ENCODE results near the gene GMDS. TPM values are rescaled to one million over a fixed set of nuclear protein-coding genes. Genes with fewer than 3 reads are reported as not detected.

Gene GMDS
- 24.0 and 32.9 TPM in 2 replicates for total RNA-seq

DNA sequence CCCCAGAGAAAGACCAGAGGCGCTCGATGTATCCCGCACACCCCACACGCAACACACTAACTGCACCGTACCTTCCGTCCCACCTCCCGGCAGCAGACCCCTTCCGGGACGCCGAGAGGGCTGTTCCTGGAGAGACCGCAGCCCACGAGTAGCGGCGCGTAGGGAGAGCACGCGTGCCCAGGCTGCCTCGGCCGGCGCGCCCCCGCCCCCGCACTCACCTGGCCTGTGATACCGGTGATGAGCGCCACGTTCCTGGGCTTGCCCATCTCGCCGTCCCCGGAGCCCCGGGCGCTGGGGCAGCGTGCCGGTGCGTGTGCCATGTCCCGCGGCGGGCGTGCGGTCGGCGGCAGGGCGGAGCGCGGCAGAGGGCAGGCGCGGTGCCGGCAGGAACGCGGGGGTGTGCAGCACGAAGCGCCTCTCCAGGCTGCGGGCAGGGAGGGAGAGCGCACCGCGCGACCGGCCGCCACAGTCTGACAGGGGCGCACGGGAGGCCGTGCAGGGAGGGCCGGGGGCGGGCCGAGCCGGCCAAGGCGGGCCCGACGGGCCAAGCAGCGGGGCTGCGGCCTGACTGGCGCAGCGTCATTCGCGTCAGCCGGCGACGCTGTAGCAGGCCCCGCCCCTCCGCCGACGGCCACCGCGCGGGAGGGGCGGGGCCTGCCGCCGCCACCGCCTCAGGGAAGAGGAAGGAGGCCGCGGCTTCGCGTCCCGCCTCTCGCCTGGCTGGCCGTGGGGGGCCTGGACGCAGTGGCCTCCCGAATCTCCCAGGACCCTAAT, at the start of gene GMDS:
TSS of gene GMDS (minus strand) at position 503 of the 774 bp plus-strand sequence.
- DNase-seq (ENCODE audit: low read depth) = peak; percentile 68

DNA sequence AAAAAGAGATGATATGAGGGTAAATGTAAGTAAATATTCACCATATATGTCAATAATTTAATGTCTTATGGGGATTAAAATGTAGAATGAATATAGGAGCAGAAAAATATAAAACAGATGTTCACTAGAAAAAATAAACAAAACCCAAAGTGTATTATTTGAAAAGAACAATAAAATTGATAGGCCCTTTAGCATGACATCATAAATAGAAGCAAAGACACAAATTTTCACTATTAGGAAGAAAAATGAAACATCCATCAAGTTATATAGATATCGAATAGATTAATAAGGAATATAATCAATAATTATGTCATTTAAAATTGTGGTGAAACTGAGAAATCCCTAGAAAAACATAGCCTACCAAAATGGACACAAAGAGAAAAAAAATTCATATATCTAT, 40.1 kb upstream of the GMDS start:
- DNase-seq (ENCODE audit: low read depth) = no peak

DNA sequence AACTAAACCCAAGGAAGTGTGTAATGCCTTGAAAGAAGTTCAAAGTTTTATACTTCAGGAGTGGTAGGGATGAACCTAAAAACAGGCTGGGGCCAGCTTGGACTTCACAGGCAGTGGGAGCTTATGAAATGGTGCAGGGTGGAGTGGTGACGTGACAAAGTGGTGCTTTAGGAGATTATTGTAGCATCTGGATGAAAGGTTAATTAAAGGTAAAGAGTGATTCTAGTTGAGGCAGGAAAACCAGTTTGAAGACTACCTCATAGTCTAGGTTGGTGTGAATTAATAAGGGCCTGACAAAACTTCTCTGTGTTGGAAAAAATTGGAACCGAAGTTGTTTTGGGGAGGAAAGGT, 30.5 kb upstream of the GMDS start:
- no peak for DNase-seq (ENCODE audit: low read depth)

DNA sequence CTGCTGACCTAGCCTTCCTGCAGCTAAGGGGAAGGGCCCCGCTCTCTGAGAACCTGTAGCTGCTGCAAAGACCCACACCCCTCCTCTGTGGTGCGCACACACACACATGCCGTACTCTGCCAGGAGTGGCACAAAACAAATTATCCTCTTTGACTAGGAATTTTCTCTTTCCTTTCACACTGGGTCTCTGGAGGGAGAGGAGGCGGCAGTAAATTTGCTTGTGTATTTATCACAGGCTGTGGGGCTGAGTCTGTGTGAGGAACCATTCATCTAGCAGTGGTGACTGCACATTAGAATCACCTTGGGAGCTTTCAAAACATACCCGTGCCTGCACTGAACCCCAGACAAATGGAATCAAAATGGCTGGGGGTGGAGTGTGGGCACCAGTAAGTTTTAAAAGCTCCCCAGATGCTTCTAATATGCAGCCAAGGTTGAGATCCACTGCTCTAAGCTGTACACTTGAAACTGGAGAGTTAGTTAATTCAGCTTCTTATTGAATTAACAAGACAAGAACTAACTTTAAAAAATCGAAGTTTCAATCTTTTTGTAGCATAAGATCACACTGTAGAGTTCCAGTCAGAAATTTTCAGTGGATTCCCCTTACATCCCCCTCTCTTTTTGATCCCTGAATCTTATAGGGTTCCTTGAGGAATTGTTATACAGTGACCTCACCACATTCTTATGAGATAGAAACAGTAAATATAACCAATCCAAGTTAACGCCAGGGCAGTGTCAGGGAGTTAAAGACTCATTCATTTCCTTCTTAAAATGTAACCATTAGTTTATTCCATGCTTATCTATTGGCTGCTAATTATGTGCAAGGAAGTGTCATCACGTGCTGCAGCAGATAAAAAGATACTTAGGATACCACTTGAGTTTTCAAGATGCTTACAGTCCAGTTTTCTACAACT, 29.8 kb upstream of the GMDS start:
- DNase-seq (ENCODE audit: low read depth) = no peak

DNA sequence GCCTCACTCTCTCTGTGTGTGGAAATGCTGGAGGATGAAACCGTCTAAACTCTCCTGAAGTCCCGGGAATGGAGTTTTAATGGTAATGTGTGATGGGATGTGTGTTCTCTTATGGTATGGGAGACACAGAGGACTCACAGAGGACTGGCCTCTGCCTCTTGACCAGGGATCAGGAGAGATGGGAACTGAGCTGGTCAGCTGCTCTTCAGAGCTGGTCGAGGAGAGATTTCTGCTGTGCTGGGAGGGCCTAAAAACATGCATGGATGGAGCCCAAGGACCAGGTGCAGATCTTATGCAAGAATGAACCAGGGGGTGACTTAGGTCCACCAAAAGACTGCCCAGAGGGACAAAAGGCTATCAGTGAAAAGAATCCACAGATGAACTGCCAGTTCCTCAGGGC, 27.3 kb upstream of the GMDS start:
- DNase-seq (ENCODE audit: low read depth) = no peak

DNA sequence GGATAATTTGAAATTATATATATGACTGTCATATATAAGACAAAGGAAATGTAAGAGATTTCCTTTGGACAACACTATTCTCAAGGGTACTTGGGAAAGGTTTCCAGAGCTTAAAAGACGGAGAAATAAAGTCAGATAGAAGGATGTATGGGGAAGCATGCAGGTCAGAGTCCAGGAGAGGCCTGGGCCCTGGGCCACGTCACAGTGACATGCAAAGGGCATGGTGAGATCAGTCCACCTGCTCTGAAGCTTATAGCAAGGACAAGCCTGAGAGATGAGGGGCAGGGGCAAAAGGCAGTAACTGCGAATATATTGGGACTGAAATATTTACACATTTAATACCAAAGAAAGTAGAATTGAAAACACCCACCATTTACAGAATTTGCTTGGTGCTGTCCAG, 24.6 kb upstream of the GMDS start:
- DNase-seq (ENCODE audit: low read depth) = no peak

DNA sequence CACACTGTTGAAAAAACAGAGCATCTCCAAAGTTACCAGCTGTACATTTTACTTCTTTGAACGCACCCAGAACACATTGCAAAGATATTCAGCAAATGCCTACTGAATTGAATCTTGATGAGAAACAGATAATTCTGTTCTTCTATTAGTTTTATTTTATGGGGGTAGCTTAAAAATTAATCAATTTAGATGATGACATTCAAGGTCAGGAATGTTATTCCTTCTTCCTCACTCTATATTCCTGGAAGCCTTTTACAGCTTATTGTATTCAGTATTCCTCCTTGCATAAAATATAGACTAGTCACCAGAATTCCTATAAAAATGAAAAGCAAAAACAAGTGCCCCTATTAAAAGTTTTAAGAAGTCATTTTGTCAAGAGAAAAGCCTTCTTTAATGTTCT, 21.4 kb upstream of the GMDS start:
- DNase-seq (ENCODE audit: low read depth) = peak; percentile 35

DNA sequence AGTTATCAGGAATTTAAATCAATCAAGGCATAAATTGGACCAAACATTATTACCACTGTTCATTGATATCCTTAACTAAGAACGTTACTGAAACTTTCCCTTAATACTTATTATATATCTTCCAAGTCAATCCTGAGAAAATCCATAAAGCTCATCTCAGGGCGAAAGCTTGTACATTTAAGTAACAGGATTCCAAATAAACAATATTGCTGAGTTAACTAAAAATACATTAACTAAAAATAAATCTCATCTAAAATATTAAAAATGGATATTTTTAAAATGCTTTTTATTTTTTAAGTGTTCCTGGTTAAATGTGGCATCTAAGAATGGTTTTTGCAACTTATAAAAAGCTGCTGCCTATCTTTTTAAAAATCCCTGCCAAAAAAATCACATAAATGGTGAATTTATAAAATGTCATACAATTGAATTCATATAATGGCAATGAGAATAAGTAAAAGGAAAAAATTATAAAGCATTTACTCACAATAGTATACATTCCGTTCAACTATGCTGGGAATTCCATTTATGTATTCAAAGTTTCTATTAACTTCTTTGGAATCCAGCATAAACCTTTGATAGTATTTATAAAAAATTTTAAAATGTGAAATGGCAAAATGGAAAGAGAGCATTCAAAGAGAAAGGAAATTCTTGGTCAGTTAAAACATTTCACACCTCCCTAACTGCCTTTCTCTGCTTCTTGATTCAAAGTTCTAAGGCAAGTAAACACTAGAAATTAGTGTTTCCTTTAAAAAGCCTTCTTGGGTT, 20.8 kb upstream of the GMDS start:
- no peak for DNase-seq (ENCODE audit: low read depth)

DNA sequence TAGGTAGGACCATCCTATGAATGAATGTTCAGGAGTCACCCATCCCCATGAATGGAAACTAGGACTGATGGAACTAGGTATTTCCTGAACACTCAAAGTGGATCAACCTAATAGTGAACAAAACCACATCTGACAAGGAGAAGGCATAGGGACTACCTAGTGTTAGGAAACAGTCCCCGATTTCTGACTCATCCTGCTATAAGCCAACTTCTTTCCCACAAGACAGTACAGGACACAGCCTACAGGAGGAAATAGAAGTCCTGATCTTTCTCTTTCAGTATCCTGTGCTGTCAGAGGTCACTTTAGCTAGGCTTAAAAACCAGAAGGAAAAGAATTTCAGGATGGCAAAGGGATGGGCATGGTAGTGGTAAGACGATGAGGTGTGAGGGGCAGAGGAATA, 19.5 kb upstream of the GMDS start:
- peak; percentile 87 for DNase-seq (ENCODE audit: low read depth)

DNA sequence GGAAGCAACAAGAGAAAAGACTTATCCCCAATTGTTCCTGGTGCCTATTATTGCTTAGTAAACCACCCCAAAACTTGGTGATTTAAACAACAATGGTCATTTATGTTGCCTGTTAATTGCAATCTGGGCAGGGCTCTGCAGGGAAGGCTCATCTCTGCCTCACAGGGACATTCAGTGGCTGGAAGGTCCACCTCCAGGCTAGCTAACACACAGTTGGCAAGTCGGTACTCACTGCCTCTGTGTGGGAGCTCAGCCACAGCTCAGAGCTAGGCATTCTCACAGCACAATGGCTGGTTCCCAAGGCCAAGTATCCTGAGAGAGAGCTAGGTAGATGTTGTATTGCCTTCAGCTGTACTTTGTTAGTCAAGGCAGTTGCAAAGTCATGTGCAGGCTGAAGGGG, 18.5 kb upstream of the GMDS start:
- no peak for DNase-seq (ENCODE audit: low read depth)

DNA sequence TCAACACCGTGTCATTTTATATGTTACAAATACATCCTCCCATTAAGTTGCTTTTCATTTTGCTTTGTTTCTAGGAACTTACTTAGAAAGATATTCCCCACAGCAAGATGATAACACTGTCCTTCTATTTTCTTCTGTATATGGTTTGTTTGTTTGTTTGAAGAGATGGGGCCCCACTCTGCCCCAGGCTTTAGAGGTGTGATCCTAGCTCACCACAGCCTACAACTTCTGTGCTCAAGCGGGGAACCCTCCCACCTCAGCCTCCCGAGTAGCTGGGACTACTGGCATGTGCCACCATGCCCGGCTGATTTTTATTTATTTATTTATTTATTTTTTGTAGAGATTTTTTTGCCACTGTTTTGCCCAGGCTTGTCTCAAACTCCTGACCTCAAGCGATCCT, 14.2 kb upstream of the GMDS start:
- DNase-seq (ENCODE audit: low read depth) = no peak

DNA sequence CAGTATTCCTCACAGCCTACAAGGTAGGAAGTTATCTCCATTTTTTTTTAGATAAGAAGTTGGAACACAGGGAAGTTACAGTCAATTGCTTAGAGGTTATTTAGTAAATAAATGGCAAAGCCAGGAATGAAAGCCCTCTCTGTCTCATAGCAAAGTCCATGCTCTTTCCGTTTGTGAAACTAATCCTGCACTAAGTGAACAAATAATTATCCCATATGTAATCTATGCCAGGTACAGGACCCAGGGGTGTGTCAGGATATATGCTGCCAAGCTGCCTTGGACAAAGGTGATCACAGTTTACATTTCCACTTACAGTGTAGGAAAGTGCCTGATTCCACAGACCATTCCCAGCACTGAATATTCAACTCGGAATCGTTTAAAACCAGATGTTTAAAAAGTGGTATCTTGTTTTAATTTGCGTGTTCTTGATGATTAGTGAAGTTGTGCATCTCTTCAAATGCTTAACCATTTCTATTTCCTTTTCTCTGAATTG, 13.6 kb upstream of the GMDS start:
- DNase-seq (ENCODE audit: low read depth) = no peak

DNA sequence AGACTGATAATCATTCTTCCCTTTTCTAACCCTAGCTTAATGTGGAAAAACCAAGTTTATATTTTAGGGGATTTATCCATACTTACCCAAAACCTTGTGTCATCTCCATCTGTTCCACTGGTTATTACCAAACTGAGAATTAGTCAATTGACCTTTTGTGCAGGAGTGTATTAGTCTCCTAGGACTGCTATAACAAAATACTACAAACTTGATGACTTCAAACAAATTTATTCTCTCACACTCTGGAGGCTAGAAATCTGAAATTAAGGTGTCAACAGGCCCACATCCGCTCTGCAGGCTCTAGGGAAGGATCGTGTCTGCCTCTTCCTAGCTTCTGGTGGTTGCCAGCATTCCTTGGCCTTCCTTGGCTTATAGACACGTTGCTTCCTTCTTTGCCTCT, 12.7 kb upstream of the GMDS start:
- no peak for DNase-seq (ENCODE audit: low read depth)

DNA sequence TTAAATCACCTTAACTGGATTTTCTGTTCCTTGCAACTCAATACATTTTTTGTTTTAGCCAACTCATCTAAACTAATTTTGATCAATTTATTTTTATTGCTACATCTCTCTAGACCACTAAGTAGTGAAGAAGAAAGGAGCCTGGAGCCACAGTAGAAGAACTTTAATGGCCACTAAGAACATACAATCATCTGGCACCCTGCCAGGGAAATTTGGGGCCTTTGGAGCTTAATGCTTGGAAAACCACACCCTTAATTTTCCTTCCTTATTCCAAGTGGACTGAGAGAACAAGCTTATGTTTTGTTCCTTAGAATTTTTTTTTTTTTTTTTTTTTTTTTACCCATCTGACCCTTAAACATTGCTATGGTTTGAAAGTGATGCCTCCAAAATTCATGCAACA, 12.0 kb upstream of the GMDS start:
- no peak for DNase-seq (ENCODE audit: low read depth)

DNA sequence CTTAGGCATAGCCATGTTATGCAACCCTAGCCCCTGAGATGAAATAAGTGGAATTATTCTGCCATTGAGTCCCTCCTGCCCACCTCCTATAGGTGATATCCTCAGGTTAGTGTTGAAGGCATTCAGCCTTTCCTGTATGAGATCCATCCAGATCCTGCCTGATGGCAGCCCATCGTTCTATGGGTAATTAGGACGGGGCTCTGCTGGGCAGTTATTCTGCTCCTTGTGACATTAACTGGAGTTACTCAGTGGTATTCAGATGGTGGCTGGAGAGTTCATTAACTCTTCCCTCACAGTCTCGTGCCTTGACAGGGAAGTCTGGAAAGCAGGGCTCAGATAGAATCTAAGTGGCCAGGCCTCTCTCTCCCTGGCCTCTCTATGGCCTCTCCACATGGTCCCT, 9.3 kb upstream of the GMDS start:
- DNase-seq (ENCODE audit: low read depth) = no peak

DNA sequence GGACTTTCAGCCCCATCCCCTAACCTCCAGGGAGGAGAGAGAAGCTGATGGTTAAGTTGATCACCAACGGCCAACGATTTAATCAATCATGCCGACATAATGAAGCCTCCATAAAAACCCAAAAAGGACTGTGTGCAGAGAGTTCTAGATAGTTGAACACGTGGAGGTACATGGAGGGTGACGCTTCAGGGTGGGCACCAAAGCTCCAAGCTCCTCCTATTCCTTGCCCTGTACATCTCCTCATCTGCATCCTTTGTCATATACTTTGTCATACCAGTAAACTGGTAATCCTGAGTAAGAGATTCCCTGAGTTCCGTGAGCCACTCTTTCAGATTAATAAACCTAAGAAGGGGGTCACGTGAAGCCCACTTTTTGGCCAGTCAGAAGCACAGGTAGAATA, 3.7 kb upstream of the GMDS start:
- DNase-seq (ENCODE audit: low read depth) = no peak

DNA sequence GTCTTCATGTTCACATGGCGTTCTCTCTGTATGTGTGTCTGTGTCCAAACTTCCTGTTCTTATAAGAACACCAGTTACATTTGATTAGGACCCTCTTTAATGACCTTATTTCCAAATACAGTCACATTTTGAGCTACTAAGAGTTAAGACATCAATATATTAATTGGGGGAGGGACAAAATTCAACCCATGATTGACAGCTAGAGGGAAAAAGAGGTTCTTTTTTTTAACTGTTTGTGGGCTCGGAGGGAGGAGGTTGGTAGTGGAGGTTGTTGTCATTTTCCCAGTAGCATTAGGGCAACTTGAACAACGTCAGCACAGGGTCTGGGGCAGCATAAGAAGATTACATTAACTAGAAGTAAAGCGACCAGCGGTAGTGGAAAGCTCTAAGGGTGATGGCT, 2.3 kb upstream of the GMDS start:
- DNase-seq (ENCODE audit: low read depth) = no peak

DNA sequence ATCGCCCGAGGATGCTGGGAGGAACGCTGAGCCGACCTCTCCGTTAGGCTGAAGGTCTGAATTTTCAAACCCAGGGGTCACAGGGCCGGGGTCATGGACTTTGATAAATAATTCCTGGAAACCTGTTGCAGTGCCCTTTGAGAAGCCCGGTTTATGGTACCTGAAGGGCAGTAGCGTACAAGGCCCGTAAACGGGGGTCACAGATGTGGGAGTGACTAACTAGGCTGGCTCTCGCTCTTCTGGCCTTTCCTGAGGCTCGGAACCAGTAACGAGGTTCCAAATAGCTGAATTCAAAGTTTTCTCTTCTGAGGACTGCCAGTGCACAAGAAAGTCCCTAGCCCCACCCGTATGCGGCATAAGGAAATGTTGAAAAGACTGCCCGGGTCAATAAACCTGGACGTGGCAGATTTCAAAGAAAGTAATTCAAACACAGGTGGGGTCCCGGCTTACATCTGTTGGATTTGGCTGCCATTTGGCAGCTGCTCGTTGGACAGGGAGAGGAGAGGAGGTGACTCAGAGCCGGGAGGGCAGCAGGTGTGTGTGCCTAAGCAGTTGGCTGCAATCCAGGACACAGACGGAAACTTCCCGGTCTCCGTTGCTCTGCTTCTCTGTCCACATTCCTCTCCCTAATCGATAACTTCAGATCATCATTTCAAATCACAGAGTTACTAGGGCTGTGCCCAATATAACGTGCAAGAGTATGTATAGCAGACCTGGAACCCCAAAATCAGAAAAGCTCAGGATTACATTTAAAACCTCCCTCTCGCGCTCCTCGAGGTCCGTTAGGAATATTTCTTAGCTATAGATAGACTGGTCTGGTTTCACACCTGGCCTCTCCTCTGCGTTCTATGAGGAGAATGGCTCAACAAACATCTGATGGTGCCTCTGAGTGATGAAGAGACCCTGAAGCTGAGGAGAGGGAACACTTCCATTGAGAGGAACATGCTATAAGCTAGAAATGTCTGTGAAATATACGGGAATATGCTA, 765 bp upstream of the GMDS start:
- peak; percentile 82 for DNase-seq (ENCODE audit: low read depth)

DNA sequence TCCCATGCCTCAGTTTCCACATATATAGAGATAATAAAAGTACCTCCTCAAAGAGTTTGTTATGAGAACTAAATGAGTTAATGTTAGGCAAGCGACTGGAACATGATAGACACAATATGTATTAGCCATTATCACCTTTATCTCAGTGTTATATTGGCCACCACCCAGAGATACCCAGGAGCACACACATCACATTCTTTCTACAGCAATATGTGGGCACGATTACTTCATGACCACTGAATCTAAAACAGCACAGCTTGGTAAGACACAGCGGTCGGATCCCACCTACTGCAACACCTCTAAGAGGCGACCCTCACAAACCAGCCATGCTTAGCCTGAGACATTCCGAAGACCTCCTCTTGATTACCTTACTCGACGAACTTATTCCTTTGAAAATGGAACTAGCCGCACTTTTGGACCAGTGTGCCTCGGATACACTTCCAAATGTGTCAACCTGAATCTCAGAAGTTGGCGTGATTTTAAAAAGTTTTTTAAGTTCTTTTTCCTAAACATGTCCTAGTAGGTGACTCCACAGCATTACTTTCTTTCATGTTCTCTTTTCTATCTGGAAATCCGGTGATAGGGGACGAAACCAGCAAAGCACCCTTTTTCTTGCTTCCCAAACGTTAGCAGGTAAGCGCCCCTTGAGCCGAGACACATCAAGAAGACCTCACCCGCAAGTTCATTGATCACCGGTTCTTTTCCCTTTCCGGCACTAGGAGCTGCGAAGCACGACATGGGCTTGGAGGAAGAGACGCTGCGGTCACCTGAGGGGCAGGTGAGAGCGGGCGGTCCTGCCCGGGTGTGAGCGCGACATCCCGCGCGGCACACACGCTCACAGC, 923 bp downstream of the GMDS start:
- no peak for DNase-seq (ENCODE audit: low read depth)

DNA sequence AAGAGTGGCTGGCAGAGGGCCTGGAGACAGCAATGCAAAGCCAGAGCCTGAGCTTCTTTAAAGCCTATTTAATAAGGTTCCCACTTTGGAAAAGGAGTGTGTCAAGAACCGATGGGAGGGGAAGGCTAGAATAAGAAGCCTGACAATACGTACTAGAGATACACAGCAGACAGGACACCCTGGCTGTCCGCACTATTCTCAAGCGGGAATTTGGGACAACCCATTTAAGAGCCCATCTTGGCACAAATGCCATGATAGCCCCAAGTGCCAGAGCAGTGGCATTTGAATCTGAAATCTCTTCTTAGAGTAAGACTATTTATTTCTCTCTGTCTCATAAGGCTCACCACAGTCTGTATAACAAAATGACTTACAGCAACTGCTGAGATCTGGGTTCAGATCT, 3.1 kb downstream of the GMDS start:
- no peak for DNase-seq (ENCODE audit: low read depth)

Measured in renal cortical epithelial cell (primary cell).